Subcutaneous abdominal adipose tissue (tissue), 5 donors: ENCODE data around the gene PGM1.

Experiments
- H3K27ac ChIP-seq: one replicate; pipeline ENCODE4 v1.7.0; 2013; ENCODE audit warnings: low read depth, mild to moderate bottlenecking, inconsistent platforms, low read length, moderate library complexity
- H3K27me3 ChIP-seq, 5 donors: one replicate each; pipeline ENCODE4 v1.7.0; 2013; ENCODE audit warnings: low read length in 5 of 5, inconsistent platforms in 1 of 5; ENCODE audit not compliant: control insufficient read depth in 5 of 5, insufficient read depth in 4 of 5
- H3K36me3 ChIP-seq, 5 donors: one replicate each; pipeline ENCODE4 v1.7.0; 2013; ENCODE audit warnings: low read length in 5 of 5; ENCODE audit not compliant: control insufficient read depth in 5 of 5, insufficient read depth in 5 of 5
- H3K4me1 ChIP-seq, 5 donors: one replicate each; pipeline ENCODE4 v1.7.0; 2013; ENCODE audit warnings: low read length in 5 of 5, mild to moderate bottlenecking in 3 of 5, moderate library complexity in 1 of 5; ENCODE audit not compliant: control insufficient read depth in 5 of 5, insufficient read depth in 5 of 5
- H3K4me3 ChIP-seq, 5 donors: one replicate each; pipeline ENCODE4 v1.7.0; 2013; ENCODE audit warnings: low read length in 5 of 5, low read depth in 1 of 5
- H3K9ac ChIP-seq, 5 donors: one replicate each; pipeline ENCODE4 v1.7.0; 2013; ENCODE audit warnings: low read length in 5 of 5, mild to moderate bottlenecking in 4 of 5, moderate library complexity in 3 of 5
- H3K9me3 ChIP-seq, 5 donors: one replicate each; pipeline ENCODE4 v1.7.0; 2013; ENCODE audit warnings: low read length in 5 of 5; ENCODE audit not compliant: control insufficient read depth in 5 of 5
- donor health status: healthy.
- donor health status: healthy.
- donor health status: healthy.
- donor health status: healthy.
- donor health status: healthy.

The PGM1 gene

DNA sequence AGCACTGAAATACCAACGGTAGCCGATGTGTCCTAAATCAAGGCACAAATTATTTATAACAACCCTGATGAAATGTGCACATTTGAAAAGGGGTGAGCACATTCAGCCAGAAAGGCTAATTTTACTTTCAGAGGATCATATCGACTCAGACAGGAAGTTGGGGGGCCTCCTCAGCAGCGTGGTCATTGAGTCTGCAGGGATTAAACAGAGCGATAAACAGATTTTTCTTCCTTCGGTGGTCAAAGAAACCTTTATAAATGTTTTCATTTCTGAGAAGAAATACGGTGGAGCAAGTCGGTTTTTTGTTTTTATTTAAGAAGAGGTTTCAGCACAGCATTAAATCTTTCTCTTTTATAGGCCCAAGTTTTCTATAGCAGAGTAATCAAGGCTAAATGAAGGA, 45.7 kb downstream of the PGM1 start:
- Histone ChIP-seq H3K4me3 (no peak overlapping the region), H3K36me3 (peaks cover 13 to 57% (median 48%) of the 10 kb centered on the region in 5 donors), H3K27me3 (no peaks in the 10 kb centered on the region), H3K4me1 (peaks cover 0 to 22% (median 12%) of the 10 kb centered on the region in 5 donors), H3K9me3 (no peaks in the 10 kb centered on the region), H3K27ac (no peak overlapping the region), H3K9ac (no peak overlapping the region)

DNA sequence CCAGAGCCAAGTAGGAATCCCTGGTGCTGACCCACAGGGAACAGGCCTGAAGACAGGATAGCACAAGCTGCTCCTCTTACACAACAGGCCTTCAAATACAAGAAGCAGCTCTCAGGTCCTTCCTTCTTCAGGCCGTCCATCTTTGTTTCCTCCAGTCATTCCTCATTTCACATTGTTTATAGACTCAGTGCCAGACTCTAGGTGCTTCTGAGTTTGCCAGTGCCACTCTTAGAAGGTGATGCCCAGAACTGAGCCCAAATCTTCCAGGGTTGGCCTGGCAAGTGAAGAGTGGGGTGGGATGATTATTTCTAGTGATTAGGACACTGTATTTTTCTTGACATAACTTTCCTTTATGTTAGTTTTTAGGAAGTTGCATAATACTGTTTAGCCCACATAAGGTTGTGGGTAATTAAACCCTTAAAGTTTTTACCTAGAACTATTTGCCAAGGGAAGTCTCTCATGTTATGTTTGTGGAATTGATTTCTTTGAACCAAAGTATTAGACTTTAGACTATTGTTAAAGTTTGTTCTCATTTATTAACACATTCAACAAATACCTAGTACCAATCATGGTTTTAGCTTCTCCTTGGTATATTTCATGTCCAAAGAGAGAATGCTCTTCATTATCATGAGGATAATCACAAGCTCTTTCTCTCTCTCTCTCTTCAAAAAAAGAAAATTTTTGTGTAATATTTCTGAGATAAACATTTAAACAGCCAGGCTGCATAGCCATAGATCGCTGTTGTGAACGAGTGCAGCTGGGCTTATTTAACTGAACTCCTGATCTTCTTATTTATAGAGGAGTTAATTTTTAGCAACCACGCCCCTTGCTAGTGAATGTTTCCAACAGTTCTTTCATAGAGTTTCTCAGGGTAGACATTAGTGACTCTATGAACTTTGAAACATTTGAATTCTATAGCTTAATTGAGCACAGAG, 47.7 kb downstream of the PGM1 start:
- Histone ChIP-seq H3K4me3 (no peak overlapping the region), H3K4me1 (peaks cover 0 to 38% (median 25%) of the 10 kb centered on the region in 5 donors), H3K27me3 (no peaks in the 10 kb centered on the region), H3K36me3 (peaks cover 13 to 56% (median 44%) of the 10 kb centered on the region in 5 donors), H3K27ac (no peak overlapping the region), H3K9me3 (no peaks in the 10 kb centered on the region), H3K9ac (no peak overlapping the region)

DNA sequence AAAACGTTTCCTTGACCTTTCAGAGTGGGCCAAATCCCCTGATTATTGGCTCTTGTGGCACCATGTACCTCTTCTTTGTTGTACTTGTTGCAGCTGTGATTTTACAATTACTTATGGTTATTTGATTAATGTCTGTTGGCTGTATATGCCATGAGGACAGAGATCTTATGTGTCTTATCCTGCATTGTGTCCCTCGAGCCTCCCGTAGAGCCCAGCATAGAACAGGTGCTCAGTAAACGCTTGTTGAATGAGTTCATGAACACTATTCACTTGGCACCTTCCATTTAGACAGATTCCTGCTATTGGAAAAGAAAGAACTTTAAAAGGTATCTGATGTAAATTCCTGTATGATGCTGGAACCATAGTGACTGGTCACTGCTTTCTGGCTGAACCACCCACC, 48.4 kb downstream of the PGM1 start:
- Histone ChIP-seq H3K4me3 (no peak overlapping the region), H3K9me3 (no peaks in the 10 kb centered on the region), H3K9ac (no peak overlapping the region), H3K36me3 (peaks cover 8 to 50% (median 40%) of the 10 kb centered on the region in 5 donors), H3K27me3 (no peaks in the 10 kb centered on the region), H3K4me1 (peaks cover 0 to 31% (median 18%) of the 10 kb centered on the region in 5 donors), H3K27ac (no peak overlapping the region)

DNA sequence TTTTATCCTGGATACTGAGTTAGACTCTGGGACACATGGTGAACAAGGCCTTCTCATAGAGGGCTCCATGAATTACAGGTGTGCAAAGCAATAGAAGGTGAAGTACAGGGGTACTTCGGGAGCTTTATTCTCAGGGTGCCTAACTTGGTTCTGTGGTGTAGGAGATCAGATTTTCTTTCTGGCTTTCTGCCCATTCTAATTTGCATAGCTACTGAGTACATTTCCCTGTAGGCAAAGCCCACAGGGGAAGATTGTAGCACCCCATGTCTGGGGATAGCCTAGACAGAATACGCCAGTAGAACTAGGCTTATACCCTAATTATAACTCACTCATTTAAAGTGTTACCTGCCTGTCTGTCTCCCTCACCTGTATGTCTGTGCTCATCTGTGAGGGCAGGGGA, 49.7 kb downstream of the PGM1 start:
- Histone ChIP-seq H3K27ac (no peak overlapping the region), H3K36me3 (peaks cover 6 to 40% (median 36%) of the 10 kb centered on the region in 5 donors), H3K9ac (no peak overlapping the region), H3K4me3 (no peak overlapping the region), H3K4me1 (peaks cover 0 to 35% (median 19%) of the 10 kb centered on the region in 5 donors), H3K27me3 (no peaks in the 10 kb centered on the region), H3K9me3 (no peaks in the 10 kb centered on the region)

DNA sequence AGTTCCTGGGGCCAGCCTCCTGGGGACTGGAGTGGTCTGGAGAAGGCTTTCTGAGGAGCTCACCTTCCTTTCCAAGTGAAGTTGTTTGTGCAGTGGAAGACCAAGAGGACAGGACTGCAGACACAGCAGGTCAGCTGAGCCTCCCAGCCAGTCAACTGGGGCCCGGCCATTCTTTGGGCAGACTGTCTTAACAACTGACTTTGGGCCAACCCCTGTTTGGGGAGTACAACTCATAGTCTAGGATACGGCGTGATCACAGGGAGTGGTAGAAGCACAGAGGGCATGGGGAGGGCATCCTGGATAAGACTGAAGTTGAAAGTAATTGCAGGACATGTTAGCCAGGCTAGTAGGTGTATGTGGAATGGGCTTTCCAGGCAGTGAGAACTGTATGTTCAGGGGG, 50.3 kb downstream of the PGM1 start:
- Histone ChIP-seq H3K27me3 (no peaks in the 10 kb centered on the region), H3K27ac (no peak overlapping the region), H3K9me3 (no peaks in the 10 kb centered on the region), H3K9ac (no peak overlapping the region), H3K36me3 (peaks cover 7 to 39% (median 35%) of the 10 kb centered on the region in 5 donors), H3K4me1 (peaks cover 0 to 41% (median 19%) of the 10 kb centered on the region in 5 donors), H3K4me3 (no peak overlapping the region)

DNA sequence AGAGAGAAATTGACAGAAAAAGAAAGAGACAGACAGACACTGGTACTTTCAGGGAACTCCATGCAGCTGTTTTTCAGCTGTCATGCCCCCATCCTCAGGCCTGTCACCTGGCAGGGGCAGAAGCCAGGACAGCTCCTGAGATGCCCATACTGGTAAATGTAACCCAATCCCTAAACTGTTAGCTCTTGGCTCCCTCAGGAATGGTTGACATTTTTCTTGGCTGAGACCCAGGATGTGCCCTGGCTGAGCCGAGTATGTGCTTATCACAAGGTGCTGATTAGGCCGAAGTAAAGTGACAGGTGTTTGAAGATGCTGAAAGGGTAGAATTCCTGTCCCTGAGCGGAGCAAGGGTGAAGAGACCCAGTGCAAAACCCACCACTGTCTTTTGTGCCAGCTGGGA, 50.7 kb downstream of the PGM1 start:
- no peaks in the 10 kb centered on the region for H3K9me3 ChIP-seq
- no peaks in the 10 kb centered on the region for H3K27me3 ChIP-seq
- H3K36me3 ChIP-seq, result peaks cover 3 to 35% (median 32%) of the 10 kb centered on the region in 5 donors
- no peak overlapping the region for H3K9ac ChIP-seq
- peaks cover 0 to 44% (median 19%) of the 10 kb centered on the region in 5 donors for H3K4me1 ChIP-seq
- H3K4me3 ChIP-seq, result no peak overlapping the region
- H3K27ac ChIP-seq, result no peak overlapping the region

DNA sequence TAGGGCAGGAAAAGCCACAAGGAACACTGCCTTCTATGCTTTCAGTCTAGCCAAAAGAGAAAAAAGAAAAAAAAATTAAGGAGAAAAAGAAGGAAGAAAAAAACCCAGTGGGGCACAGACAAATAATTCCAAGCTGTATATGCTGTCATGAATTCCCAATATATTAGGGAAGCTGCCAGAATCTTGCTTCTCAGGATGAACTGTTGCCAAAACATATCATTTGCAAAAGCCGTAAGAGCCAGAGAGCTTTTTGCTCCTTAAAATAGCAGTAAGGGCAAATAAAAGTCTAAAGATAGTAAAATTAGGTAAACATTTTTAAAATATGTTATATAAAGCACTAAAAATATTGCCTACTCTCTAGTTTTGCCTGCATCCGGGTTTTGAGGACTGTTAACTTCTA, 52.1 kb downstream of the PGM1 start:
- Histone ChIP-seq H3K27me3 (no peaks in the 10 kb centered on the region), H3K27ac (peak overlapping the region; percentile 80), H3K9ac (peak overlapping the region in 1 of 5 donors; percentile 10), H3K36me3 (peaks cover 6 to 31% (median 22%) of the 10 kb centered on the region in 5 donors), H3K4me3 (peak overlapping the region in 1 of 5 donors; percentile 4), H3K4me1 (peaks cover 0 to 54% (median 19%) of the 10 kb centered on the region in 5 donors), H3K9me3 (no peaks in the 10 kb centered on the region)

DNA sequence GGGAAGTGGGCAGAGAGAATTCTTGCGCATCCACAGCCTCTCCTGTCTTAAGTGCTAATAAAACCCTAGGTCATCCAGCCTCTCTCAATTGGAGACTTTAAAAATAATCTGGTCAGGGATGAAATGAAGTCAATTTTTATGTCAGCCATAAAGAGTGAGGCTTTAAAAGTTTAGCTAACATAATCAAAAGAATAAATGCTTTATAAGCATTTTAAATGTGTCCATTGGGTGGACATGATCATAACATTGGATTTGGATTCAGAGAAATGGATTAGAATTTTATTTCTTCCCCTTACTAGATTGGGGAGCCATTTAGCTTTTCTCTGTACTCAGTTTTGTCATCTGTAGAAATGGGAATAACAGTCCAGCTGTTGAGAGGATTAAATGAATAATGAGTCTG, 55.5 kb downstream of the PGM1 start:
- Histone ChIP-seq H3K27me3 (no peaks in the 10 kb centered on the region), H3K4me1 (peaks cover 0 to 49% (median 18%) of the 10 kb centered on the region in 5 donors), H3K4me3 (no peak overlapping the region), H3K36me3 (peaks cover 20 to 42% (median 25%) of the 10 kb centered on the region in 5 donors), H3K27ac (no peak overlapping the region), H3K9ac (no peak overlapping the region), H3K9me3 (no peaks in the 10 kb centered on the region)

DNA sequence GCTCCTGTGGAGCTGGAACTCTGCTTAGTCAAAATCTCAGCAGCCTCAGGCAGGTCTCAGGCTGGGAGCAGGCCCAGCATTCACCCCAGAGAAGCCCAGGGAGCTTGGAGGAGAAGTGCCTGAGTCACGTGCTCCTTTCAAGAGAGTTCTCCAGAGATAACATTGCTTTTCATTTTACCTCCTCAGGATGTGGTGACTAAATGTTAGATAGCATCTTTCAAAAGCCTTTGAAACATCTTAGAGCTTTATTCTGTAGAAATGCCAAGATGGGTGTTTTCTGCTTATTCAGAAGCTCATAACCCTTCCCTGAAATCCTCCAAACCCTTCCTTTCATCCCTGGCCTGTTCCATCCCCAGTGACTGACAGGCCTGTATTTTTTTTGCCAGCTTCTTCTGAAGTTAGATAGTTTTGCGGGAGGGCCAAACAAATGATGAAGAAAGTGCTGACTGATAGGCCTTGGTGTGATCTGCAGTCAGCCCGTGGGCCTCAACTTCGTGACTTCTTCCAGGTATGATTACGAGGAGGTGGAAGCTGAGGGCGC, 58.0 kb downstream of the PGM1 start:
- Histone ChIP-seq H3K27ac (no peak overlapping the region), H3K27me3 (no peaks in the 10 kb centered on the region), H3K4me1 (peaks cover 0 to 24% (median 2%) of the 10 kb centered on the region in 5 donors), H3K9me3 (no peaks in the 10 kb centered on the region), H3K36me3 (peaks cover 25 to 62% (median 42%) of the 10 kb centered on the region in 5 donors), H3K4me3 (no peak overlapping the region), H3K9ac (no peak overlapping the region)

DNA sequence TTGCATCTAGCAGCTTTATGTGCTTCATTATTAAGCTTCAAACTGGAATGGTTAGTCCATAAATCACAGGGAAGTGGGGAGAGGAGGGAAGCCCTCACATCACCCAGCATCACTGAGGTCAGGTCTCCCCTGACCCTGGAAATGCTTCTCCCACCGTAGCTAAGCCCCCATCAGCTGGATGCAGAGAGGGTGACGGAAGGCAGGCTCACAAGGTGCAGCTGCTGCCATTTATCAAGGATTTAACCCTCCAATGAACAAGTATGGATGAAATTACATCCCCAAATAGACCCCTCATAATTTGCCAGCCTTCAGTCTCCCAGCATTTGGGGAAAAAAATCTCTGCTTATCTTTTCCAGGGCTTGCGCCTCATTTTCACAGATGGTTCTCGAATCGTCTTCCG, 60.8 kb downstream of the PGM1 start:
- Histone ChIP-seq H3K27ac (no peak overlapping the region), H3K4me1 (peaks cover 0 to 10% (median 0%) of the 10 kb centered on the region in 5 donors), H3K27me3 (no peaks in the 10 kb centered on the region), H3K36me3 (peaks cover 39 to 57% (median 49%) of the 10 kb centered on the region in 5 donors), H3K4me3 (no peak overlapping the region), H3K9me3 (no peaks in the 10 kb centered on the region), H3K9ac (no peak overlapping the region)
